ENCODE measurements around the gene CMIP.

GRCh38 chr16:81421126-81421525, 23.5 kb upstream of the CMIP start:
- TF ChIP-seq CTCF (IDR thresholded peaks at IDR 0.05) (no peak), ZNF317 (CRISPR knock-in tag; IDR thresholded peaks at IDR 0.05; ENCODE audit: borderline replicate concordance, low read depth) (no peak), FOXP1 (CRISPR knock-in tag; IDR thresholded peaks at IDR 0.05; ENCODE audit: borderline replicate concordance) (no peak), NR2C2 (CRISPR knock-in tag; IDR thresholded peaks at IDR 0.05) (no peak), NR3C1 (CRISPR knock-in tag; conservative IDR thresholded peaks at IDR 0.05; ENCODE audit: low read depth) (no peak), SMAD3 (CRISPR knock-in tag; IDR thresholded peaks at IDR 0.05; ENCODE audit: borderline replicate concordance) (no peak)

Measured in WTC11 (cell line).